Kidney (tissue), 14 donors: Measurements from ENCODE around the gene NMRAL1. TPM values are rescaled to one million over a fixed set of nuclear protein-coding genes. Genes with fewer than 3 reads are reported as not detected.
A peak's percentile ranks its signal among the peaks of the same experiment; 100 is the strongest.

Experiments
- DNase-seq, 5 donors: peaks; one replicate each; pipeline ENCODE4 v3.0.0-alpha.2; 2013 to 2020
- FAIRE-seq: peaks from 2 replicates; lab custom pipeline; 2012; peaks lifted over from hg19 to GRCh38; lab: Jason Lieb, UNC
- H3K27ac ChIP-seq, 2 donors: one replicate each; pipeline ENCODE4 v1.7.0; 2013; ENCODE audit warnings: low read depth in 2 of 2, low read length in 2 of 2, inconsistent platforms in 1 of 2
- H3K27me3 ChIP-seq: one replicate; pipeline ENCODE4 v1.7.1; 2013; ENCODE audit warnings: low read length, inconsistent platforms; ENCODE audit not compliant: control insufficient read depth, insufficient read depth
- H3K36me3 ChIP-seq, 3 donors: one replicate each; pipeline versions ENCODE4 v1.7.0 to v1.7.1; 2013; ENCODE audit warnings: low read length in 3 of 3, control low read depth in 1 of 3, inconsistent platforms in 1 of 3; ENCODE audit not compliant: insufficient read depth in 3 of 3, control insufficient read depth in 2 of 3
- H3K4me1 ChIP-seq, 3 donors: one replicate each; pipeline versions ENCODE4 v1.7.0 to v1.7.1; 2013; ENCODE audit warnings: low read length in 3 of 3, inconsistent platforms in 1 of 3, low read depth in 1 of 3; ENCODE audit not compliant: control insufficient read depth in 2 of 3, insufficient read depth in 2 of 3
- H3K4me3 ChIP-seq, 3 donors: one replicate each; pipeline versions ENCODE4 v1.7.0 to v1.8.1; 2013; ENCODE audit warnings: low read length in 3 of 3, control low read depth in 1 of 3, inconsistent platforms in 1 of 3
- H3K9ac ChIP-seq, 3 donors: one replicate each; pipeline versions ENCODE4 v1.7.0 to v1.7.1; 2013; ENCODE audit warnings: low read length in 3 of 3, control low read depth in 1 of 3, inconsistent platforms in 1 of 3
- H3K9me3 ChIP-seq, 3 donors: one replicate each; pipeline versions ENCODE4 v1.7.0 to v1.7.1; 2013; ENCODE audit warnings: low read length in 3 of 3, control low read depth in 1 of 3, inconsistent platforms in 1 of 3; ENCODE audit not compliant: control insufficient read depth in 2 of 3, insufficient read depth in 1 of 3
- CTCF ChIP-seq: IDR thresholded peaks from 3 replicates; pipeline ENCODE4 v1.5.1; 2012; ENCODE audit warnings: mild to moderate bottlenecking, moderate library complexity, borderline replicate concordance; ENCODE audit not compliant: insufficient read depth; ENCODE audit errors: extremely low read depth
- intact Hi-C: fragments of 100-400 bp; cut with DNase I; formaldehyde crosslinking; loops from one replicate; pipeline ENCODE4 v1.11.1; 2022
- polyA plus RNA-seq: library from polyadenylated mRNA; stranded (reverse); fragments of 350-450 nt; fragmentation: Illumina TruSeq; extraction: RNeasy Lipid Tissue Mini Kit (QIAGEN cat#74804); gene quantifications from one replicate; pipeline ENCODE4 v1.2.3, GENCODE V29; 2014; ENCODE audit warnings: low read depth, low replicate concordance; ENCODE audit not compliant: insufficient read depth
- total RNA-seq: library from RNA; stranded (reverse); fragmentation: NEBNext Ultra II Directional; extraction: Animal tissue kit (Norgen Biotek cat#: 25700); gene quantifications from one replicate; pipeline ENCODE4 v1.2.1, GENCODE V29; 2021
- donor health status: control.
- donor health status: control.
- donor health status: control.
- donor health status: control.
- donor health status: control.
- donor health status: DM: yes; HTN: yes; CAD: no.
- donor health status: Normal renal cell carcinoma (clear cell type).

Gene NMRAL1
- total and polyA plus RNA-seq, 2 donors from 2014 or later = 54.9 to 94.1 TPM

- no peaks in the 10 kb centered on the region for H3K9me3 ChIP-seq
- DNase-seq = no peak
- H3K27ac ChIP-seq = no peak overlapping the region
- peaks cover 7 to 13% (median 12%) of the 10 kb centered on the region in 3 donors for H3K4me1 ChIP-seq
- no peak overlapping the region for H3K4me3 ChIP-seq
- no peaks in the 10 kb centered on the region for H3K36me3 ChIP-seq
- FAIRE-seq = no peak
- intact Hi-C loops = no loop called here
- H3K27me3 ChIP-seq = no peaks in the 10 kb centered on the region
- no peak overlapping the region for H3K9ac ChIP-seq
- TF ChIP-seq CTCF = no peak
Measured at GRCh38 chr16:4428500-4428899, 45.9 kb downstream of the NMRAL1 start.

GRCh38 chr16:4426722-4427372 lies 47.6 kb downstream of the NMRAL1 start:
- Histone ChIP-seq H3K27me3 (no peaks in the 10 kb centered on the region), H3K9ac (peak overlapping the region in 2 of 3 donors; percentile 98 to 100), H3K9me3 (no peaks in the 10 kb centered on the region), H3K36me3 (no peaks in the 10 kb centered on the region), H3K4me3 (peak overlapping the region; percentile 99 to 100 (median 99)), H3K4me1 (peaks cover 7 to 13% (median 12%) of the 10 kb centered on the region in 3 donors), H3K27ac (no peak overlapping the region)
- DNase-seq (no peak), FAIRE-seq (no peak)
- intact Hi-C loops = no loop called here
- no peak for TF ChIP-seq CTCF

GRCh38 chr16:4426021-4426684 lies 48.3 kb downstream of the NMRAL1 start:
- FAIRE-seq (no peak), DNase-seq (no peak)
- intact Hi-C loops = no loop called here
- H3K9me3 ChIP-seq = no peaks in the 10 kb centered on the region
- H3K9ac ChIP-seq = peak overlapping the region; percentile 68 to 100 (median 98)
- H3K36me3 ChIP-seq = no peaks in the 10 kb centered on the region
- peaks cover 7 to 13% (median 12%) of the 10 kb centered on the region in 3 donors for H3K4me1 ChIP-seq
- TF ChIP-seq CTCF = no peak
- H3K4me3 ChIP-seq = peak overlapping the region; percentile 99 to 100 (median 99)
- no peaks in the 10 kb centered on the region for H3K27me3 ChIP-seq
- peak overlapping the region; percentile 99 to 100 for H3K27ac ChIP-seq
